Nucleus accumbens (tissue), 56 donors: Measurements from ENCODE around the gene TEKT5.
"Not testable (repeated sequence)": the region's sequence is repeated elsewhere in the genome, so short reads cannot be mapped to it uniquely, and the experiment has no call there.

Experiments
- DNase-seq, 56 donors: peaks; one replicate each; lab custom pipeline; 2025; lab: John Stamatoyannopoulos, UW

TEKT5 gene

GRCh38 chr16:10640934-10641333, 53.8 kb downstream of the TEKT5 start:
- no peak for DNase-seq

GRCh38 chr16:10638101-10638500, 56.6 kb downstream of the TEKT5 start:
- DNase-seq, result no peak

GRCh38 chr16:10637337-10638037, 57.2 kb downstream of the TEKT5 start:
- no peak for DNase-seq

- DNase-seq, result no peak
These were observed 59.2 kb downstream of the TEKT5 start for GRCh38 chr16:10635365-10636021.

GRCh38 chr16:10633429-10633828, 61.3 kb downstream of the TEKT5 start:
- not testable (repeated sequence) for DNase-seq

- DNase-seq, result no peak
These were observed 62.8 kb downstream of the TEKT5 start for GRCh38 chr16:10631886-10632285.

- no peak for DNase-seq
These were observed 65.2 kb downstream of the TEKT5 start for GRCh38 chr16:10629592-10629963.

DNA sequence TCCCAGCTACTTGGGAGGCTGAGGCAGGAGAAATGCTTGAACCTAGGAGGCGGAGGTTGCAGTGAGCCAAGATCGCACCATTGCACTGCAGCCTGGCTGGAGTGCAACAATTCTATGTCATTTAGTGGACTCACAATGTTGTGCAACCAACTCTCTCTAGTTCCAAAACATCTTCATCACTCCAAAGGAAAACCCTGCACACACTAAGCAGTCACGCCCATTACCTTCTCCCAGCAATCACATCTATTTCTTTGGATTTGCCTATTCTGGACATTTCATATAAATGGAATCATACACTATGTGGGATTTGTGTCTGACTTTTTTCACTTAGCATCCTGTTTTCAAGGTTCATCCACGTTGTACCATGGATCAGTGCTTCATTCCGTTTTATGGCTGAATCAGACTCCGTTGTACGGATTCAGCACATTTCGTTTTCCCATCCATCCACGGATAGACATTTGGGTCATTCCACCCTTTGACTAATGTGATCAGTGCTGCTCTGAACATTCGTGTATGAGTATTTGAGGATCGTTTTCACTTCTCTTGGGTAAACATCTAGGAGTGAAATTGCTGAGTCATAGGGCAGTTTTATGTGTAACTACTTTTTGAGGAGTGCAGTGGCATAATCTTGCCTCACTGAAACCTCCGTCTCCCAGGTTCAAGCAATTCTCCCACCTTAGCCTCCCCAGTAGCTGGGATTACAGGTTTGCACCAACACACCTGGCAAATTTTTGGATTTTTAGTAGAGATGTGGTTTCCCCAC, 69.0 kb downstream of the TEKT5 start:
- DNase-seq, result no peak

DNA sequence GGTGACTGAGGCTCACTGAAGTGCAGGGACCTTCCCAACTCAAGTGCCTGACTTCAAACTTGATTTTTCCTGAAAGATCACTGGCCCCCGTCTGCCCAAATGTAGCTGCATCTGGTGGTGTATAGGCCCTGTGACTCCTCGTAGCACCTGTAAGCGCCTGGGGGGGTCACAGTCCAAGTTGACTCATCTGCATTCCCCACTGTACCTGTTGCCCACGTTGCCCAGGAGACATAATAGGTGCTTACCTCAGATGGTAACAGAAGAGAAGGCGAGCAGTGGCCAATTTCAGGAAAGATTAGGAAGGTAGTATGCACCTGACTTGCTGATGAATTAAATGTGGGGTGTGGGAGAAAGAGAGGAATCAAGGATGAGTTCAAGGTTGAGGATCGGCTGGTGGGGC, 70.2 kb downstream of the TEKT5 start:
- DNase-seq, result no peak

- no peak for DNase-seq
These were observed 71.7 kb downstream of the TEKT5 start for GRCh38 chr16:10623059-10623458.

DNA sequence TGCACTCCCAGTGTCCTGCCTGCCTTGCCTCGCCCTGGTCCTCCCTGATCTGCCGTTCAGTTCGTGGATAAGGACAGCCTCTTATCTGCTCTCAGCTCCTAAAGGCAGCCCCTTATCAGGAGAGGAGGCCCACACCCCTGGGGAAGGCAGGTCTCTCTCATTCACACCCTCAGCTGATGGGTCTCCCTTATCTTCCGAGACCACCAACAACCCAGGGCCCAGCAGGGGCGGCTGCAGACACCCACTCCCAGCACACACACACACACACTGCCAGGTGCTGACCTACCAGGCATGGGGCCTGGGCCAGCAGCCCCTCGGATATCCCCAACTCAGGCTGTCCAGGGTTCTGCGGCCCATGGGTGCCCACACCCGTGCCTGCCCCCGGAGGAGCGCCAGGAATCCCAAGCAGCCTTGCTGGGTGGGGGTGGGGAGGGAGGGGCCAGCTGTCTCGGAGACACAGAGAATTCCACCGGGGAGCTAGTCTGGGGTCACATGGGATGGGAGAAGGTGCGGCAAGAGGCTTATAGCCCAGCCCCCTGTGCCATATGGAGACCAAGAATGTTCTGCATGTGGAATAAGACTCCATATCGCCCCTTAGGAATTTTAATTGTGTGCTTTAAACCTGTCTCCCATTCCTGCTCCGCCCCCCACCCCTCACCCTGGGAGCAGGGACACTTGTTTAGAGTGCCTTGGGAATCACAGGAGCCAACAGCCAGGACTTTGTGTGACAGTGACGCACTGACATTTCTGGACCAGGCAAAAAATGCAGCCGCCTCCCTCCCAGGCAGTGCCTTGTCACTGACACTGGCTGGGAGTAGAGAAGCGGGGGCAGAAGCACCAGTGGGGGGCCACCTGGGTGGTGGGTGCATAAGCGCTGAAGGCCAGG, 72.5 kb downstream of the TEKT5 start:
- DNase-seq, result no peak

DNA sequence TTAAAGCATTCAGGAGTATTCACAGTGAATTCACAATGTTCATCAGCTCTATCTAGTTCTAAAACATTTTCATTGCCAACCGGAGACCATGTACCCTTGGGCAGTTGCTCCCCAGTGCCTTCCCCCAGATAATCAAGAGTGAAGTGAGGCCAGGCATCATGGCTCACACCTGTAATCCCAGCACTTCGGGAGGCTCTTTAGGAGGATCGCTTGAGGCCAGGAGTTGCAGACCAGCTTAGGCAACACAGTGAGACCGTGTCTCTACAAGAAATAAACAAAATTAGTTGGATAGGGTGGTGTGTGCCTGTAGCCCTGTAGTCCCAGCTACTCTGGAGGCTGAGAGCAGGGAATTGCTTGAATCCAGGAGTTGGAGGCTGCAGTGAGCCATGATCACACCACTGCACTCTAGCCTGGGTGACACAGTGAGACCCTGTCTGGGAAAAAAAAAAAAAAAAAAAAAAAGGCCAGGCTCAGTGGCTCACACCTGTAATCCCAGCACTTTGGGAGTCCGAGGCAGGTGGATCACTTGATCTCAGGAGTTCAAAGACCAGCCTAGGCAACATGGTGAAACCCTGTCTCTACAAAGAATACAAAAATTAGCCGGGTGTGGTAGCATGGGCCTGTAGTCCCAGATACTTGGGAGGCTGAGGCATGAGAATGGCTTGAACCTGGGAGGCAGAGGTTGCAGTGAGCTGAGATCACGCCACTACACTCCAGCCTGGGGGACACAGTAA, 73.3 kb downstream of the TEKT5 start:
- DNase-seq, result not testable (repeated sequence)

GRCh38 chr16:10620120-10620519, 74.6 kb downstream of the TEKT5 start:
- DNase-seq, result no peak

GRCh38 chr16:10619271-10619849, 75.4 kb downstream of the TEKT5 start:
- DNase-seq, result peak in 33 of 56 donors; percentile 3 to 68 (median 34)

- DNase-seq, result peak in 6 of 56 donors; percentile 0 to 24 (median 17)
These were observed 76.0 kb downstream of the TEKT5 start for GRCh38 chr16:10618710-10619209.

DNA sequence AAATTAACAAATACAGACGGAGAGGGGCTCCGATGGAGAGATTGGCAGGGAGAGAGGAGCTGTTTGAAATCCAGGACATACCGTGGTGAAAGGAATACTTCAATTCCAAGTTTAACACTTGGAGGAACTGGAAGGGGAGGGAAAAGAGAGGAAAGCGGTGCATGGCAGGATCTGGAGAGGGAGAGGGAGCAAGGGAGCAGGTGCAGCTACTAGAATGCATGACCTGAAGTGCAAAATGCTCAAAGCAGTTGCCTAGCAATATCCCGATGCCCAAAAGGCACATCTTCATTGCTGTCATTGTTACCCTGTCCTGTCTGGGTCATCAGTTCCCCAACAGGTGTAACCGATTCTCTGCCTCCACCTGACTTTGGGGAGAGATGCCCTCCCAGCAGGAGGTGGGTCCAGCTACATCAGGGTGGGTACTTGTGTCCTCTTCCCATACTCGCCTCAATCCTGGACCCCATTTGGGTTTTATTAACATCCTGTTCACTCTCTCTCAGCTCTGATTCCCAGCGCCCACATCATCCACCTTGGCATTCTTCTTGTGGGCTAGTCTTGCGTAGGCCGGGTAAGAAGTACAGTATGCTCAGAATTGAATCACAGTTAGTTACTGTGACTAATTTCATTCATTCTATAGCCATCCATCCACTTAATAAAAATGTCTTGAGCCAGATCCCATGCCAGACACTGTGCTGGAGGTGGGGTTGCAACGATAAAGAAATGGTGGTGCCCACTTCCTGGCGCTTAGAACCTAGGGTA, 76.9 kb downstream of the TEKT5 start:
- DNase-seq, result peak in 3 of 56 donors; percentile 1 to 5 (median 4)

- DNase-seq, result peak in 22 of 56 donors; percentile 1 to 59 (median 20)
These were observed 77.7 kb downstream of the TEKT5 start for GRCh38 chr16:10616756-10617640.

DNA sequence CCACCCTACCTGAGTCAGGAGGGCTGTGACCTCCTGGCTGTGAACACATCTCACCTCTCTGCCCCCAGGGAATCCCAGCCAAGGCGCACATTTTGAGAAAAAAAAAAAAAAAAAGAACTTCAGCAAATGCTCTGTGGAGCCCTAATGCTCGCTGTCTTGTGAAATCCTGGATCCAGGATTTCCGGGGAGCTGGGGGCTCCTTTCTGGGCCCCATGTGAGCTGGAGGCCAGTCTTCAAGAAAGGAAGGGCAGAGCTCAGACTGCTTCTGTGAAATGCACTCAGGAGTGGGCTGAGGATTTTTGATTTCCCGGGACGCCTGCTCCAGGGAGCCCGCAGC, 78.3 kb downstream of the TEKT5 start:
- DNase-seq, result no peak
